ENCODE data around the gene CHCHD1. TPM values are rescaled to one million over a fixed set of nuclear protein-coding genes. Genes with fewer than 3 reads are reported as not detected.
A peak's percentile ranks its signal among the peaks of the same experiment; 100 is the strongest.

Gene CHCHD1
- total RNA-seq, 2 donors from 2014 or later, result 37.6 to 49.3 TPM

DNA sequence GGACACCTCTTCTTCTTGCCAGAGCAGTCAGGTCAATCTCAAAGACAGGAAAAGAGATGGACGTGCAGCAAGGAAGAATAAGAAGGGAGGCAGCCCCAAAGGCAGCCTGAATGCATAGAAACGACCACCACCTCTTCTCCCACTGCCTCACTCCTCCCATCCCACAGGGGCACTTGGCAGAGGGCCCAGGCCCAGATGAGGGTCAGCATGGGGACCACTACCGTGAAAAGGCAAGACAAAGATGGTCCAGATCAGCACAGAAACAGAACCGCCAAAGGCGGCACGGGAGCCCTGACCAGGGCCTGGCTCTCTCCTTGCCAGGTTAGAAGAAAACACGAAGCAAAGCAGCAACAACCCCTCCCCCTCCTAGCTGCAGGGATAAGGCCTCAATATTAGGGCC lies 31.5 kb downstream of the CHCHD1 start:
- H3K4me1 ChIP-seq (ENCODE audit: control insufficient read depth, insufficient read depth, low read length), result peaks cover 16% of the 10 kb centered on the region
- no peak overlapping the region for H3K27ac ChIP-seq (ENCODE audit: low read depth, low read length)
- Mint-ChIP-seq H3K36me3 (ENCODE audit: low read depth) (peaks cover 19% of the 10 kb centered on the region), H3K4me1 (peaks cover 37% of the 10 kb centered on the region), H3K9me3 (no peaks in the 10 kb centered on the region), H3K27me3 (ENCODE audit: insufficient read depth) (peaks cover 2% of the 10 kb centered on the region), H3K4me3 (no peak overlapping the region), H3K27ac (no peak overlapping the region)
- H3K27me3 ChIP-seq (ENCODE audit: control insufficient read depth, insufficient read depth, low read length, poor library complexity, severe bottlenecking), result no peaks in the 10 kb centered on the region
- peaks cover 20% of the 10 kb centered on the region for H3K36me3 ChIP-seq (ENCODE audit: control insufficient read depth, insufficient read depth, low read length)
- H3K9ac ChIP-seq (ENCODE audit: extremely low read depth, low read length, poor library complexity, severe bottlenecking), result no peak overlapping the region
- no peaks in the 10 kb centered on the region for H3K9me3 ChIP-seq (ENCODE audit: control insufficient read depth, low read length)
- no peak for TF ChIP-seq CTCF (conservative IDR thresholded peaks at IDR 0.05)
- no peak overlapping the region for H3K4me3 ChIP-seq (ENCODE audit: low read length)
- DNase-seq, result no peak
- WGBS, 2 experiments (ENCODE audit: insufficient coverage in 1 of 2, insufficient read length in 1 of 2), result 93 to 98% methylated on average over 5 to 7 of the region's 7 CpGs

DNA sequence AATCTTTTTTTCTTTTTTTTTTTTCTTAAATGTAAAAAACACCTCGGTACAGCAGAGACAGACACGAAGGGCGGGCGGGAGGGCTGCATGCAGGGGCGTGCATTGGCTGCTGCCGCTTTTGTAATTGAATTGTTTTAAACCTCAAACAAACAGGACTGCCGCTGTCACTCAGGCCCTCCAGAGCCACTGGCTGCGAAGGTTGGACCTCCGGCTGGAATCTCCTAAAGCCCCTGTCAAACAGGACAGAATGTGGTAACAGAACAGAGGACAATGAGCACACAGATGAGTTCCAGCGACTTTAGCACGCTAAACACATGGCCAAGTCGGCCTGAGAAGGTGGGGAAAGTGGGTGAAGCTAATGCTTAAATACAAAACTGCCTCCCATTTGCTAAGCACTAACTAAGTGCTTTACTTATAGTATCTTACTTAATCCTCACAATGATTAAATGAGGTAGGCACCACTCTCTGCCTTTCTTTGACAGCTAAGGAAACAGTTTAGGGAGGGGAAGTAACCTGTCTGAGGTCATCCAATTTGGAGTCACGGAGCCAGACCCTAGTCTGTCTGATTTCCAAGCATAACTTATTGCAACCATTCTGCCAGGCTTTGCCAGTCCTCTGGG lies 32.5 kb downstream of the CHCHD1 start:
- no peak for DNase-seq
- Mint-ChIP-seq H3K9me3 (no peaks in the 10 kb centered on the region), H3K4me3 (no peak overlapping the region), H3K27me3 (ENCODE audit: insufficient read depth) (peaks cover 2% of the 10 kb centered on the region), H3K4me1 (peaks cover 47% of the 10 kb centered on the region), H3K27ac (no peak overlapping the region), H3K36me3 (ENCODE audit: low read depth) (peaks cover 12% of the 10 kb centered on the region)
- Histone ChIP-seq H3K9ac (ENCODE audit: extremely low read depth, low read length, poor library complexity, severe bottlenecking) (no peak overlapping the region), H3K36me3 (ENCODE audit: control insufficient read depth, insufficient read depth, low read length) (peaks cover 19% of the 10 kb centered on the region), H3K27me3 (ENCODE audit: control insufficient read depth, insufficient read depth, low read length, poor library complexity, severe bottlenecking) (no peaks in the 10 kb centered on the region), H3K4me3 (ENCODE audit: low read length) (no peak overlapping the region), H3K9me3 (ENCODE audit: control insufficient read depth, low read length) (no peaks in the 10 kb centered on the region), H3K4me1 (ENCODE audit: control insufficient read depth, insufficient read depth, low read length) (peaks cover 26% of the 10 kb centered on the region), H3K27ac (ENCODE audit: low read depth, low read length) (no peak overlapping the region)
- WGBS, 2 experiments (ENCODE audit: insufficient coverage in 1 of 2, insufficient read length in 1 of 2), result 90 to 91% methylated on average over 7 to 13 of the region's 13 CpGs
- no peak for TF ChIP-seq CTCF (conservative IDR thresholded peaks at IDR 0.05)

DNA sequence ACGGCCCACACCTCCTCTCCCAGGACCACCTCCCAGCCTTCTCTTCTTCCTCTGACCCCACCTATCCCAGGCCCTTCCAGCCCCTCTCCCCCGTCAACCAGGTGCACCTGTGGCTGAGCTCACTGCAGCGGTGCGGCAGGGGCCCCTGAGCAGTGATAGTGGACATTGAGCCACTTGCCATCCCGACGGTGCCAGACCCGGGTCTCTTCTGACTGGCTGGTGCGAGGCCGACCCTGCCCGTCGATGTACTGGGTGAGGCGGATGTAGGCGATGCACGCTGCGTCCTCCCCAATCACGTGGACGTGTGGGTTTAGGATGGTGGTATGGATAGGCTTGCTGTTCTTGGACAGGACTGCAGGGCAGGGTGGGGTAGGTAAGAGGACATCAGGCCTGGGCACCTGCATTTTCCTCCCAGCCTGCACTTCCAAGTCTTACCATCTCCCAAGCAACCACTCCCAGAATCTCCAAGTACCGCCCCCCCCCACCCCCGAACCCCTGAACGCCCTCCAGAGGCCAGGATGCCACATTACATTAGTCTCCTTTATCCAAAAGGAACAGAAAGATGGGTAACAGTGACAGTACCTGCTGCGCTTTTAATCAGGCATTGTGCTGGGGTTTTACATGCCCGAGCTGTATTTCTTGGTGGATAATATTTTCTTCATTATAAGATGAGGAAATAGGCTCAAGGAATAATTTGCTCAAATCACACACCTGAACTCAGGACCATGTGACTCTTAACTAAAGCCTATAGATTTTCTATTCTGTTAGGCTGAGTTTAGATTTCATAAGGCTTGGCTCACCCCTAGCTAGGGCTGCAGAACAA lies 33.3 kb downstream of the CHCHD1 start:
- peak; percentile 90 for DNase-seq
- H3K36me3 Mint-ChIP-seq (ENCODE audit: low read depth), result peaks cover 12% of the 10 kb centered on the region

More for the DNA sequence above, 33.3 kb downstream of the CHCHD1 start:
- H3K9ac ChIP-seq (ENCODE audit: extremely low read depth, low read length, poor library complexity, severe bottlenecking), result no peak overlapping the region
- peaks cover 19% of the 10 kb centered on the region for H3K36me3 ChIP-seq (ENCODE audit: control insufficient read depth, insufficient read depth, low read length)
- H3K27me3 ChIP-seq (ENCODE audit: control insufficient read depth, insufficient read depth, low read length, poor library complexity, severe bottlenecking), result no peaks in the 10 kb centered on the region
- peaks cover 49% of the 10 kb centered on the region for H3K4me1 Mint-ChIP-seq
- H3K9me3 Mint-ChIP-seq, result no peaks in the 10 kb centered on the region
- peaks cover 33% of the 10 kb centered on the region for H3K4me1 ChIP-seq (ENCODE audit: control insufficient read depth, insufficient read depth, low read length)
- peaks cover 4% of the 10 kb centered on the region for H3K27me3 Mint-ChIP-seq (ENCODE audit: insufficient read depth)
- no peak overlapping the region for H3K4me3 ChIP-seq (ENCODE audit: low read length)
- no peaks in the 10 kb centered on the region for H3K9me3 ChIP-seq (ENCODE audit: control insufficient read depth, low read length)
- H3K27ac Mint-ChIP-seq, result no peak overlapping the region
- TF ChIP-seq CTCF (conservative IDR thresholded peaks at IDR 0.05), result peak; percentile 68
- 83 to 96% methylated on average over 3 to 22 of the region's 22 CpGs for WGBS, 2 experiments (ENCODE audit: insufficient coverage in 1 of 2, insufficient read length in 1 of 2)
- no peak overlapping the region for H3K4me3 Mint-ChIP-seq
- no peak overlapping the region for H3K27ac ChIP-seq (ENCODE audit: low read depth, low read length)

All from endodermal cell (in vitro differentiated cells).